Adipose tissue (tissue), 3 donors: ENCODE measurements around the gene FLNB. TPM values are rescaled to one million over a fixed set of nuclear protein-coding genes. Genes with fewer than 3 reads are reported as not detected.

Experiments used
- H3K27ac ChIP-seq: one replicate; pipeline ENCODE4 v1.5.1; 2013; ENCODE audit warnings: low read depth, low read length
- WGBS, 3 donors: extraction: QIAGEN DNeasy Blood & Tissue Kit; methylation state at CpG; one replicate each; pipeline ENCODE4 v1.1.7; 2013; 5-methylcytosine and 5-hydroxymethylcytosine counted together
- polyA plus RNA-seq, 3 donors: library from polyadenylated mRNA; stranded (reverse); fragments of 200-250 nt; gene quantifications; one replicate each; pipeline ENCODE4 v1.2.3, GENCODE V29; 2013
- donor health status: healthy with polysubstance abuse.
- donor health status: Bipolar disorder and iron deficiency.
- donor health status: healthy.

FLNB gene
- polyA plus RNA-seq, 3 donors, result 49.8 to 67.5 (median 61.3) TPM

- 78 to 88% (median 81%) methylated on average over 5 of the region's 5 CpGs for WGBS, 3 donors
- no peak overlapping the region for H3K27ac ChIP-seq
Measured at GRCh38 chr3:58084788-58085543, 76.7 kb downstream of the FLNB start.

- 68 to 84% (median 70%) methylated on average over 6 of the region's 6 CpGs for WGBS, 3 donors
- H3K27ac ChIP-seq, result no peak overlapping the region
Measured at GRCh38 chr3:58085616-58086015, 77.4 kb downstream of the FLNB start.

GRCh38 chr3:58088501-58088900 is 80.3 kb downstream of the FLNB start:
- 86 to 93% (median 91%) methylated on average over 3 of the region's 3 CpGs for whole genome bisulfite sequencing, 3 donors
- H3K27ac ChIP-seq, result no peak overlapping the region

- H3K27ac ChIP-seq, result no peak overlapping the region
- WGBS, 3 donors, result 92 to 95% (median 94%) methylated on average over 5 of the region's 5 CpGs
Measured at GRCh38 chr3:58090351-58090750, 82.1 kb downstream of the FLNB start.

GRCh38 chr3:58092521-58092920 is 84.3 kb downstream of the FLNB start:
- H3K27ac ChIP-seq, result no peak overlapping the region

GRCh38 chr3:58093574-58094195 is 85.5 kb downstream of the FLNB start:
- 83 to 94% (median 87%) methylated on average over 8 of the region's 8 CpGs for WGBS, 3 donors
- no peak overlapping the region for H3K27ac ChIP-seq

More at GRCh38 chr3:58092521-58092920, 84.3 kb downstream of the FLNB start:
- 94 to 98% (median 96%) methylated on average over 4 of the region's 4 CpGs for WGBS, 3 donors

GRCh38 chr3:58094657-58095056 is 86.4 kb downstream of the FLNB start:
- H3K27ac ChIP-seq, result no peak overlapping the region
- WGBS, 3 donors, result 82 to 96% (median 86%) methylated on average over 8 of the region's 8 CpGs

GRCh38 chr3:58095603-58096138 is 87.4 kb downstream of the FLNB start:
- 76 to 85% (median 82%) methylated on average over 6 of the region's 6 CpGs for WGBS, 3 donors
- H3K27ac ChIP-seq, result no peak overlapping the region

- H3K27ac ChIP-seq, result no peak overlapping the region
- 92 to 95% (median 94%) methylated on average over 8 of the region's 8 CpGs for WGBS, 3 donors
Measured at GRCh38 chr3:58098531-58098930, 90.3 kb downstream of the FLNB start.

GRCh38 chr3:58099865-58100264 is 91.6 kb downstream of the FLNB start:
- no peak overlapping the region for H3K27ac ChIP-seq
- WGBS, 3 donors, result 76 to 82% (median 77%) methylated on average over 2 of the region's 2 CpGs

- no peak overlapping the region for H3K27ac ChIP-seq
- 29 to 77% (median 73%) methylated on average over 13 of the region's 13 CpGs for WGBS, 3 donors
Measured at GRCh38 chr3:58101499-58102389, 93.5 kb downstream of the FLNB start.

- 30 to 80% (median 80%) methylated on average over 4 of the region's 4 CpGs for WGBS, 3 donors
- H3K27ac ChIP-seq, result no peak overlapping the region
Measured at GRCh38 chr3:58102390-58102750, 94.1 kb downstream of the FLNB start.

- 33 to 78% (median 68%) methylated on average over 10 of the region's 10 CpGs for WGBS, 3 donors
- H3K27ac ChIP-seq, result no peak overlapping the region
Measured at GRCh38 chr3:58102976-58103451, 94.8 kb downstream of the FLNB start.

GRCh38 chr3:58104151-58104550 is 95.9 kb downstream of the FLNB start:
- H3K27ac ChIP-seq, result no peak overlapping the region
- whole genome bisulfite sequencing, 3 donors, result 68 to 88% (median 82%) methylated on average over 8 of the region's 8 CpGs

- no peak overlapping the region for H3K27ac ChIP-seq
- 80 to 100% (median 96%) methylated on average over 2 of the region's 2 CpGs for WGBS, 3 donors
Measured at GRCh38 chr3:58104712-58105111, 96.5 kb downstream of the FLNB start.

- no peak overlapping the region for H3K27ac ChIP-seq
- 83 to 95% (median 92%) methylated on average over 3 of the region's 3 CpGs for WGBS, 3 donors
Measured at GRCh38 chr3:58105196-58105595, 97.0 kb downstream of the FLNB start.

- 97 to 99% (median 97%) methylated on average over 2 of the region's 2 CpGs for WGBS, 3 donors
- no peak overlapping the region for H3K27ac ChIP-seq
Measured at GRCh38 chr3:58106061-58106460, 97.8 kb downstream of the FLNB start.

GRCh38 chr3:58106640-58107039 is 98.4 kb downstream of the FLNB start:
- no peak overlapping the region for H3K27ac ChIP-seq
- WGBS, 3 donors, result 94 to 97% (median 97%) methylated on average over 8 of the region's 8 CpGs

- 81 to 84% (median 83%) methylated on average over 6 of the region's 6 CpGs for WGBS, 3 donors
Measured at GRCh38 chr3:58107597-58107996, 99.4 kb downstream of the FLNB start.

More at GRCh38 chr3:58107597-58107996, 99.4 kb downstream of the FLNB start:
- no peak overlapping the region for H3K27ac ChIP-seq
